Activated T-cell treated with anti-CD3 and anti-CD28 coated beads for 4 hours (primary cell): ENCODE measurements around the gene EFTUD2.
"Not testable (repeated sequence)": the region's sequence is repeated elsewhere in the genome, so short reads cannot be mapped to it uniquely, and the experiment has no call there.

Source experiments
- DNase-seq: peaks from one replicate; pipeline ENCODE4 v3.0.0-alpha.2; 2020

Gene EFTUD2

DNA sequence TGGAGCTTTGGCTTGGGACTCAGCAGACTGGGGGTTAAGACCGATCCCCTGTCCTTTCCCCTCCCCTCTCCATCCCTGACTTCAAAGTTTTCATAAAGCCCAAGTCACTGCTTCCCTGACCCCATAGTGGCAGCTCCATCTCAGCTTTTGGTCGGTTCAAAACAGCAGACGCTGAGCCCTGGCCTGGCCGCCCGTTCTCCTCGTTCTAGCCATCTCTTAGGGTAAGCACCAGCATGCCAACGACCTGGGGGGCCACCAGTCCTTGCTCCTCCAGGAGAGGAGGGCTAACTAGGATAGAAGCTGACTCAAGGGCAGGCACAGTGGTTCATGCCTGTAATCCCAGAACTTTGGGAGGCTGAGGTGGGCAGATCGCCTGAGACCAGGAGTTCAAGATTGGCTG lies 53.0 kb downstream of the EFTUD2 start:
- DNase-seq: no peak

DNA sequence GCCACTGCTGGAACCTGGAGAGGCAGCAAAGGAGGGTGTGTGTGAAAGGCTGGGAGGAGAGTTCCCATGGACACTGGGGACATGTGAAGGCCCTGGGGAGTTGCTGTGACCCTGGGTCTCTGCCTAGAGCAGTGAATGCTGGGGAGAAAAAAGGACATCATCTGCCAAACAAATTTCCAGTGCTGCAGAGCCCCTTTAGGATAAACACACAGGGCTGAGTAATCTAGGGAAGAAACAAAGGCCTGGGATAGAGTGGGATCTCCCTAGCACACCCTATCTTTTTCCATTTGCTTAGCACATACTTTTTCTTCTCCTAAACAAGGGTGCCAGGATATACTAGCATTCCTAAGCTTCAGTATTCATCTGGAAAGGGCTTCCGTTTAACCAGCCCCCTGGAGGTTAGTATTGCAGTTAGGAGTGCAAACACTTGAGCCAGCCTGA lies 54.8 kb downstream of the EFTUD2 start:
- DNase-seq: no peak

DNA sequence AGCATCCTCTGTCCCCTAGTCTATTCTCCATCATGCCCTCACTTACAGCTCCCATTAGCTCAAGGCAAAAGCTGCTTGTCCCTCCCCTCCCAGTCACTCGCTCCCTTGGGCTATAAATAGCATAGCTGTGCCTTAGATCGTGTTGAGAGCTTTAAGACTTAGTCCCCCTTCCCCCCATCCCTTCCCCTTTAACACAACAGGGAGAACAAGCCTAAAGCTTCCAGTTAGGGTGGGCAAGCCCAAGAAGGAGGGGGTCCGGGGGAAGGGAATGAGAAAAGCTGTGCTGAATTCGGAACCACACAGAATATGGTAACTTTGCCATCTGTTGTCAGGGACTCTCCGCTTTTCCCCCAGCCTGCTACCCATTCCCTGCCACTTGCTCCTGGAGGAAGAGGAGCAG lies 56.5 kb downstream of the EFTUD2 start:
- DNase-seq: no peak

DNA sequence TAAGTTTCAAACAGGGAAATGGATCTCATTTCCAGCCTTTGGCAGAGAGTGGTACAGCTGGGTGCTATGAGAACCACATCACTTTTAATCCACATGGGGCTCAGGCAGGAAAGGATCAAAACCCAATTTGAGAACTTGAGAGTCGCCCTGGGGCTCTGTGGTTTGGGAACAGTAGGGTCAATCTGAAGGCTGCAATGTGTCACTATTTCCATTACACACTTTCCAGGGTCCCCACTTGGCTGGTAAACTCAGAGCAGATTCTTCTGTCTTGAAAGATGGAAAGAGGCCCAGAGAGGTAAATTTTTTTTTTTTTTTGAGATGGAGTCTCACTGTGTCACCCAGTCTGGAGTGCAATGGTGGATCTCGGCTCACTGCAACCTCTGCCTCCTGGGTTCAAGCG lies 58.3 kb downstream of the EFTUD2 start:
- no peak for DNase-seq

DNA sequence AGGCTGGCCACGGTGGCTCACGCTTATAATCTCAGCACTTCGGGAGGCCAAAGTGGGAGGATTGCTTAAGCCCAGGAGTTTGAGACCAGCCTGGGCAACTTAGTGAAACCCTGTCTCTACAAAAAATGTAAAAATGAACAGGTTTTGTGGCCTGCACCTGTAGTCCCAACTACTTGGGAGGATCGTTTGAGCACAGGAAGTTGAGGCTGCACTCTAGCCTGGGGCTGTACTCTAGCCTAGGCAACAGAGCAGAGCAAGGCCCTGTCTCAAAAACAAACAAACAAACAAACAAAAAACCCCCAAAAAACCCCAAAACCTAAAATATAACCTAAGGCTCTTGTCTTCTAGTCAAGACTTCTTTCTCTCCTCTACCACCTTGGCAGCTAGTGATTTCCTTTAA lies 59.0 kb downstream of the EFTUD2 start:
- DNase-seq: no peak

DNA sequence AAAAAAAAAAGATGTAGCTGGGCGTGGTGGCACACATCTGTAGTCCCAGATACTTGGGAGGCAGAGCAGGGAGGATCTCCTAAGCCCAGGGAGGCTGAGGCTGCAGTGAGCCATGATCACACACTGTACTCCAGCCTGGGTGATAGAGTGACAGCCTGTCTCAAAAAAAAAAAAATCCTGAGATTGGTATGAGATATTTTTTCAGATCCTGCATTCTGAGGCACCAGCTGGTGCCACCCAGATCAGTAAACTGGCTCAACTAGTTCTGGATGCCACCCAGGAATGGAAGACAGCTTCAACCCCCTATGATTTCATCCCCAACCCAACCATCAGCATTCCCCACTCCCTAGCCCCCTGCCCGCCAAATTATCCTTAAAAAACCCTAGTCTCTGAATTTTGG lies 62.0 kb downstream of the EFTUD2 start:
- DNase-seq: no peak

DNA sequence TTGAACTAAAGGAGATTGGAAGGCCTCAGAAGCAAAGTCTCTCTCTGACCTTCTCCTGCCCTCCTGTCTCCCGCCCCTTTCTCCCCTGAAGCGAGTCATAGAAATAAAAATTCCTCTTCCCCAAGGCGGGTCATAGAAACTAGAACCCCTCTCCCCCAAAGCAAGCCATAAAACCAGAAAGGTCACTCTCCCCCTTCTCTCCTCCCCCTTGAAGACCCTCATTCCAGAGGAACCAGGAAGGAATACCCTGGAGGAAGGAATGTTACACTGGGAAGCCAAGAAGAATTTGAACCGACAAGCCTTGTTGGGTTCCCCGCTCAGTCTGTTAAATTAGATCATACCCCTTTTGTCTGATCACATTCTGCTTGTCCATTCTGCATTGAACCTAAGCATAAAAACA lies 66.4 kb downstream of the EFTUD2 start:
- no peak for DNase-seq

DNA sequence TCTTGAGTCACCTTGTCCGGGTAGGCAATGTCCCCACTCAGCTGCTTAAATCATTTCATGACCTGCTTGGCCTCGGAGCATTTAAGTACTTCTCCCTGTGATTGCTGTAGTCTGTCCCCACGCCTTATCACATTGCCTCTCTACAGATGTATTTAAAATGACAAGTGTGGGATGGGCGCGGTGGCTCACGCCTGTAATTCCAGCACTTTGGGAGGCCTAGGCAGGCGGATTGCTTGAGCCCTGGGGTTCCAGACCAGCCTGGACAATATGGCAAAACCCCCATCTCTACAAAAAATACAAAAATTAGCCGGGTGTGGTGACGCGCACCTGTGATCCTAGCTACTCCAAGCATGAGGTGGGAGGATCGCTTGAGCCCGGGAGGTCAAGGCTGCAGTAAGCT lies 67.9 kb downstream of the EFTUD2 start:
- no peak for DNase-seq

DNA sequence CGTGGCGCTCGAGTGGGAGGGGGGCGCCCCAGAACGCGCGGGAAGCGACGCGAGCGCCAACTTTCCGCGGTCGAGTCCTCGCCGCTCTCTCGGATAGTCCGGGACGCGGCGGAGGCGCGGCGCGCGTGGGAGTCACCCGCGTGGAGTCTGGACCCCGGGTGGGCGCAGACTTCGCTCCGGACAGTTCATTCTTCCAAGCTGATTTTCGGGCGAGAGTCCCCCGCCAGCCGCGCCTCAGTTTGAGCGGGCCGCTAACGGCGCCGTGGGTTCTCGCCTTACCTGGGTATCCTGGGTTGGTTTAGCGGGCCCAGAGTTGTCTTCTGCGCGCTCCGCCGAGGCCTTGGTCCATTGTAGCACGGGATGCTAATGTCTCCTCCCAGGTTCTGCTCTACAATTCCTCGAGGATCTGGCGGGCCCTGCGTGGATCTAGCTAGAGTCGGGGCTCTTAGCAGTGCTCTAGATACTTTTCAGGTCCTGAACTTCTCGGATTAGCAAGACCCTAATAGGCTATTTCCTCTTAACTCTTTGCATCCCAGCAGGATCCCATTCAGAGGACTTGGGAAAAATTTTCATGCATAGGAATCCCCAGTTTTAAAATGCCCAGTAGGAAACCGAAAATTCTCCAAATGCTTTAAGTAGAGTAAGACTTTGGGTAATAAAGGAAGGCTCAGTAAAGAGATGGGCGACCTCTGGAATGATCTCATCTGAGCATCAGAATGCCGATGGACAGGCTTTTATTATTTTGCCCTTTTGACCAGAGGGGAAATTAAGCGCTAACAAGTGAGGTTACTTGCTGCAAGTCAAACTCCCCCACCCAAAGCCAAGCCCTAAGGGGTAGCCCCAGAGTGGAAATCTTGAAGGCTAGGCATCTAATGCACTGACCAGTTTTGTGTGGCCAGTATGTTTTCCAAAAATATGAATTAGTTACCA lies 68.6 kb downstream of the EFTUD2 start:
- DNase-seq: peak; percentile 11

DNA sequence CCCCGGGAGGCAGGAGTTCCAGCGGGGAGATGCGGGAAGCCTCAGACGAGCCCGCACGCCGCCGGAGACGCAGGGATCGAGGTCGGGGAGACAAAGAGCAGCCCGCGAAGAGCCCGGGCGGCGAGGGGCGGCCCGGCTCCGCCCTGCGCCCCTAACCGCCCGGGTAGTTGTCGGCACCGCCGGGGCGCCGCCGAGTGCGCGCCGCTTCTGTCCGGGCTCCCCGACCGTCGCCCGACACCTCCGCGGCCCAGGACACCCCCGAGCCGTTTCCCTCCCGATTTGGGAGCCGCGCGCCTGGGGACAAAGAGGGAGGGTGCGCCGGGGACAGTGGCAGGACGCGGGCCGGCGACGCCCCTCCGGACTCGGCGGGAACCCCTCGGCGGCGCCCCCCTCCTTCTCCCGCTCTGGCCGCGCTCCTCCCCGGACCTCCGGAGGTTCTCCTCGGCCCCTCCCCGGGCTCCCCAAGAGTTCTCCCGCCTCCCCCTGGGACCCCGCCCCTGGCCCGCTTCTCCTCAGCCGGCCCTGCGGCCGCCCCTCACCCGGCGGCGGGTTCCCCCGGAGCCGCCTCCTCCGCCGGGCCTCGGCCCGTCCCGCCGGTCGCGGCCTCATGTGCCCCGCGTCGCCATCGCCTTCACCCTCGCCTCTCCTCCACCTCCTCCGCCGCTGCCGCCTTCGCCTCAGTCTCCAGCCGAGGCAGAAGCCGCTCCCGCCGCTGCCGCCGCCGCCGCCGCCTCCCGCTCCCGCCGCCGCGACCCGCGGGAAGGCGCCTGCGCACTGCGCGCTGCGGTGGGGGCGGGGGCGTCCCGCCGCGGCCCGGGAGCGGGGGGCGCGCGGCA lies 69.5 kb downstream of the EFTUD2 start, which contains the start of gene GJC1:
Gene GJC1 (minus strand): TSS at position 765 of the 836 bp plus-strand sequence. CDS start 24,470 bp downstream, outside the sequence.
- no peak for DNase-seq

DNA sequence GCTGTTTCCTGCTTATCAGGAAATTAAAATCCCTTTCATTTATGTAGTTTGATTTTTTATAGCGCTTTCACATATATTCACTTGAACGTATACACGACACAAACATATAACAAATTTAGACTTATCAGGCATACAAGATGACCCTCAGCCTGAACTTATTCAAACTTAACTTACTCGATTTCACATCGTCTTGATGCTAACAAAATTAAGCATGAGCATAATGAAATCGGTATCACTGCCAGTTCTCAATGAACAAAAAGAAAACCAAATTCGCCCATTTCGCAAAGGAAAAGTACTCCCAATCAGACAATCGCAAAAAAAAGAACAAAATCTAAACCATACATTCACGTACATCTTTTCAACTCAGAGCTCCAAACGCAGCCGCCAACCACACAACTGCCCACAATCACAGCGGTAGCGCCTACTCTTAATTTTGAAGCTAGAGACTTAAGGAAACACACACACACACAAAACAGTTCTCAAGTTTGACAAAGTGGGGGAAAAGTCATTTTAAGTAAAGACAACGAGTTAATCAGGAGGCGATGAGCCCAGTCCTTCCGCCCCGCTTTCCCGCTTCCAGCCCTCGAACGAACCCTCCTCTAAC lies 70.2 kb downstream of the EFTUD2 start:
- no peak for DNase-seq

DNA sequence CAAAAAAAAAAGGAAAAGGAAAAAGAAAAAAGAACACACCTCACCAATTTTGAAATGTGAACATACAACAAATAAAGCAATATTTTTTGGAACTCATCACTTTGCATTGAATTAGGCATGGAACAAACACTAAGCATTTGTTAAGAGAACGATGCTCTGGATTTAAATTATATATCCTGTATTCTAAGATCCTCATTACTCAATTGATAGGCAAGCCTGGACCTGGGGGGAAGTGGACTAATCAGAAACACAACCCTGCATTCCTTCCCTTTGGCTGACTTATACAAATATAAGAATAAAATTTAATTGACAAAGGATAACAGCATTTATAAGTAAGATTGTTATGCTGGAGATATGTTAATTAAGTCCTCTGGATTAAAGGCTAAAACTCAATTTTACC lies 71.4 kb downstream of the EFTUD2 start:
- DNase-seq: no peak

DNA sequence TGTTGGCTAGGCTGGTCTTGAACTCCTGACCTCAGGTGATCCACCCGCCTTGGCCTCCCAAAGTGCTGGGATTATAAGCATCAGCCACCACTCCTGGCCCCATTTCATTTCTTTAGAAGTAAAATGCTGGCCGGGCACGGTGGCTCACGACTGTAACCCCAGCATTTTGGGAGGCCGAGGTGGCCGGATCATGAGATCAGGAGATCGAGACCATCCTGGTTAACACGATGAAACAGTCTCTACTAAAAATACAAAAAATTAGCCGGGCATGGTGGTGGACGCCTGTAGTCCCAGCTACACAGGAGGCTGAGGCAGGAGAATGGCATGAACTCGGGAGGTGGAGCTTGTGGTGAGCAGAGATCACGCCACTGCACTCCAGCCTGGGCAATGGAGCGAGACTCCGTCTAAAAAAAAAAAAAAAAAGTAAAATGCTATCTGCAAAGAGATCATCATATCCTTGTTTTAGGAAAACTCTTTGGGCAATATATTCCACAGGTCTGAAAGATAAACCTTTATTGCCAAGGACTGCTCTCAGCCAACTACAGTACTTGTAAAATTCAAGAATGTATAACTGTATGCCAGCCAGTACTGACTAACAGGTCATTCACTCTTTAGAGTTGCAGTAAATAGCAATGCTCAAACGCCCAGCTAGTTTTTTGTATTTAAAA lies 73.0 kb downstream of the EFTUD2 start:
- no peak for DNase-seq

DNA sequence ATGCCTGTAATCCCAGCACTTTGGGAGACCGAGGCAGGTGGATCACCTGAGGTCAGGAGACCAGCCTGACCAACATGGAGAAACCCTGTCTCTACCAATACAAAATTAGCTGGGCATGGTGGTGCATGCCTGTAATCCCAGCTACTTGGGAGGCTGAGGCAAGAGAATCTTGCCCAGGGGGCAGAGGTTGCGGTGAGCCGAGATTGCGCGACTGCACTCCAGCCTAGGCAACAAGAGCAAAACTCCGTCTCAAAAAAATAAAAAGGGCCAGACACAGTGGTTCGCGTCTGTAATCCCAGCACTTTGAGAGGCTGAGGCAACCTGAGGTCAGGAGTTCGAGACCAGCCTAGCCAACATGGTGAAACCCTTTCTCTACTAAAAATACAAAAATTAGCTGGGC lies 74.0 kb downstream of the EFTUD2 start:
- DNase-seq: not testable (repeated sequence)

DNA sequence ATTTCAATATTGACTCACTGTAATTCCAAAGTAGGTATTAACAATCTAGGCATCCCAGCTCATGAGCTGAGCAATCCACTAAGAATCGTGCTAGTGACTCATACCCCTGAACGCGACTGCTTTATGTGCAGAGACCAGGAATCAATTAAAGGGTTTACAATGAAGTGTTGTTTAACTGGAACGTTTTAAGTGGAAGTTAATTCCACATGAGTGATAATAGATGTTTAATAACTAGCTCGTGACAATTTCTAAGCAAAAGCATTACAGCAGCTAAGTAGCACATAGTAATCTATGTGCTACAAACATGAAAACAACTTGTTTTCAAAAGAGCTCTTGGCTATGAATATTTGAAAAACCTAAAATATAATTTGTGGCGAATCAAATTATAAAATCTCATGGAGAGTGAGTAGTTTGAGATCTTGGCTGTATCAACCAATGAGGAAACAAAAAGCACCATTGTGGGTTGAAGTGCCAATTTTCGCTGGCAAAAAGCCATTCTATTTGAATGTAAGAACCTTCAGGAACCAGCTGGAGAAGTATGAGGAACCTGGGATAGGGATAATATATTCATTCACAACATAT lies 78.5 kb downstream of the EFTUD2 start:
- DNase-seq: no peak

DNA sequence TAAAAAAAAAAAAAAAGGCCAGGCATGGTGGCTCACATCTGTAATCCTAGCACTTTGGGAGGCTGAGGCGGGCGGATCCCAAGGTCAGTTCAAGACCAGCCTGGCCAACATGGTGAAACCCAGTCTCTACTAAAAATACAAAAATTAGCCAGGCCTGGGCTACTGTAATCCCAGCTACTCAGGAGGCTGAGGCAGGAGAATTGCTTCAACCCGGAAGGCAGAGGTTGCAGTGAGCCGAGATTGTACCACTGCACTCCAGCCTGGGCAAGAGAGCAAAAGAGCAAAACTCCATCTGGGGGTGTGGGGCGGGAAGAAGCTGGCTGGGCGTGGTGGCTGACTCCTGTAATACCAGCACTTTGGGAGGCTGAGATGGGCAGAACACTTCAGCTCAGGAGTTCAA lies 80.7 kb downstream of the EFTUD2 start:
- not testable (repeated sequence) for DNase-seq

DNA sequence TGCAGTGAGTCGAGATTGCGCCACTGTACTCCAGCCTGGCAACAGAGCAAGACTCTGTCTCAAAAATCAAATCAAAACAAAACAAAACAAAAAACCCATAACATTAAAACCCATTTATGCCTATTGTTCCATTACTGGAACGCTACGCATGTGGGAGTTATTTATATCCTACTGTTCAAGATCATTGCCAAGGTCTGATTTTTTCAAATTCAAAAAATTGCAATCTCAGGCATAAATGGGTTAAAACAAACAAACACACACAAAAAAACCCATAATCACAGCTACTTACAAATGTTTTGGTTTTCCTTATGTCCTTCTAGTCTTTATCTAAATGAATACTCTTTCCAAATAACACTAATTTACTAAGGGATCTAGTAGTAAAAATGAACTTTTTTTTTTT lies 87.0 kb downstream of the EFTUD2 start:
- DNase-seq: no peak

DNA sequence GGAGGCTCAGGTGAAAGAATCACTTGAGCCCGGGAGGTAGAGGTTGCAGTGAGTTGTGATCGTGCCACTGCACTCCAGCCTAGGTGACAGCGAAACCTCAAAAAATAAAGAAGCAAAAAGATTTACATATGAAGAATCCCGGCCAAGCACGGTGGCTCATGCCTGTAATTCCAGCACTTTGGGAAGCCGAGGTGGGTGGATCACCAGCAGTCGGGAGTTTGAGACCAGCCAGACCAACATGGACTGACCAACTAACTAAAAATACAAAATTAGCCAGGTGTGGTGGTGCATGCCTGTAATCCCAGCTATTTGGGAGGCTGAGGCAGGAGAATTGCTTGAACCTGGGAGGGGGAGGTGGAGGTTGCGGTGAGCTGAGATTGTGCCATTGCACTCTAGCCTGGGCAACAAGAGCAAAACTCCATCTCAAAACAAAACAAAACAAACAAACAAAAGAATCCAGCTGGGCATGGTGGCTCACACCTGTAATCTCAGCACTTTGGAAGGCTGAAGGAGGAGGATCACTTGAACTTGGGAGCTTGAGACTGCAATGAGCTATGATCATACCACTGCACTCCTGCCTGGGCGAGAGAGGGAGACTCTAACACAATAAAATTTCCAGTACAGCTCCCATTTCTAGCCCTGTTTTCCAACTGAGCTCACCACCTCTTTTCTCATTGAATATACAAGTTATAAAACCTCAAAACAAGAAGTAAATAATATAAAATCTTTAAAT lies 90.4 kb downstream of the EFTUD2 start:
- not testable (repeated sequence) for DNase-seq

DNA sequence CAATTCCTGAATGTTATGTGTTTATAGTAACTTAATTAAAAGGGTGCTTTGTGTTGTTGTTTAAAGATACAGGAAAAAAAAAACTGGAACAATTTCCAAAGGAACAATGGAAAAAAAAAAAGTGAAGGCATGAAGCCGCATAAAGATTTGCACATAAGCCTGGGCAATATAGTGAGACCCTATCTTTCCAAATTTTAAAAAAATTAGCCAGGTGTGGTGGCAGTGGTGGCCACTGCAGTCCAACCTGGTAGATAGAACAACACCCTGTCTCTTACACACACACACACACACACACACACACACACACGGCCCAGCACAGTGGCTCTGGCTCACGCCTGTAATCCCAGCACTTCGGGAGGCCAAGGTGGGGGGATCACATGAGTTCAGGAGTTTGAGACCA lies 91.1 kb downstream of the EFTUD2 start:
- no peak for DNase-seq

DNA sequence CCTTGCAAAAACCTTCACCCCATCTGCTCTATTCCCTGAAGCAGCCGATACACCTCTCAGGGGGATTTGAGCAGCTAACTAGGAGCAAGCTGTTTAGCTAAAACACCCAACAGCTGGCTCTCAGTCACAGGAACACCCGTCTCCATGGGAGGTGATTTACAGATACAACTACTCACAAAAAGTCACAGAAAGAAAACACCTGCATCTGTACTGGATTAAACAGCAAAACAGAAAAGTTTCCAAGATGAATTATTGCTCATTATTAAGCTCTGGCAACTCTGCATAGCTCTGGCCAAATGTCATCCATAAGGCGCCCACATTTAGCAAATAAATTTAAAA lies 91.5 kb downstream of the EFTUD2 start:
- no peak for DNase-seq

DNA sequence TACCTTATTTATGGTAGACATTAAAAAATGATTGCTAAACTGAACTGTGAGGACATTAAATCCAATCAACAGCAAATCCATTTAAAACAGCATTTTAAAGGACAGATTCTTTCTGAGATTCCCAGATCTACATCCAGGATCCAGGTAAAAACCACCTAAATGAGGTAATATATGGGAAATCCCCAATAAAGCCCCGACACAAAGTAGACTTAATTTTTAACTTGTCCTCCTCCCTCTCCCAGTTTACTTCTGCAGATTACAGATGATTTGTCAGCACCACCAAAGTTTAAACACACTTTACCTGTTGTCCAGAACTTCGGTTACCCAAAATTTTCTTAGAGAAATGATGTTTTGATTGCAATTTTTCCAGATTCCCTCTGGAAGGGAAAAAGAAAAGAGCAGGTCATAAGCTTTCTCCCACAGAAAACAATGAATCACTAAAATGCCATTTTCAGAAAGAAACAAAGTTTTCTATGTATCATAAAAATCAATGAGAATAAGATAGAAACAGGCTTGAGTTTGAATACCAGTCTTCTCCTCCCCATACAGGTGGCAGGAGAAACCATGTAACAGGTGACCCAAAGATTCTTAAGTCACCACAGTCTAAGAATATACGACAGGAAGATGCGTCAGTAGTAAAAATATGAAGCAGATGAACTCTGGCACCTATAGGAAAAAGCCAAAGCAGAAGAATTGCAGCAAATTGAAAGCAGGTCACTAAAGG lies 92.0 kb downstream of the EFTUD2 start:
- no peak for DNase-seq
